LNCAP (cell line): ENCODE data around the gene MAP10.

Source experiments
- TF ChIP-seq, protein P1 (sequence below): fragments of 450-650 bp; IDR thresholded peaks from 2 replicates; pipeline ENCODE4 v1.5.1; 2017; ENCODE audit warnings: mild to moderate bottlenecking

MAP10 gene

GRCh38 chr1:232805269-232806185 lies at the start of gene MAP10:
MAP10 (plus strand) TSS chr1:232805416; CDS start chr1:232805450, 34 bp downstream.
- TF ChIP-seq, protein P1, sequence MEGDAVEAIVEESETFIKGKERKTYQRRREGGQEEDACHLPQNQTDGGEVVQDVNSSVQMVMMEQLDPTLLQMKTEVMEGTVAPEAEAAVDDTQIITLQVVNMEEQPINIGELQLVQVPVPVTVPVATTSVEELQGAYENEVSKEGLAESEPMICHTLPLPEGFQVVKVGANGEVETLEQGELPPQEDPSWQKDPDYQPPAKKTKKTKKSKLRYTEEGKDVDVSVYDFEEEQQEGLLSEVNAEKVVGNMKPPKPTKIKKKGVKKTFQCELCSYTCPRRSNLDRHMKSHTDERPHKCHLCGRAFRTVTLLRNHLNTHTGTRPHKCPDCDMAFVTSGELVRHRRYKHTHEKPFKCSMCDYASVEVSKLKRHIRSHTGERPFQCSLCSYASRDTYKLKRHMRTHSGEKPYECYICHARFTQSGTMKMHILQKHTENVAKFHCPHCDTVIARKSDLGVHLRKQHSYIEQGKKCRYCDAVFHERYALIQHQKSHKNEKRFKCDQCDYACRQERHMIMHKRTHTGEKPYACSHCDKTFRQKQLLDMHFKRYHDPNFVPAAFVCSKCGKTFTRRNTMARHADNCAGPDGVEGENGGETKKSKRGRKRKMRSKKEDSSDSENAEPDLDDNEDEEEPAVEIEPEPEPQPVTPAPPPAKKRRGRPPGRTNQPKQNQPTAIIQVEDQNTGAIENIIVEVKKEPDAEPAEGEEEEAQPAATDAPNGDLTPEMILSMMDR: no peak

- TF ChIP-seq, protein P1: no peak
Measured at GRCh38 chr1:232764458-232765251, 40.6 kb upstream of the MAP10 start.

DNA sequence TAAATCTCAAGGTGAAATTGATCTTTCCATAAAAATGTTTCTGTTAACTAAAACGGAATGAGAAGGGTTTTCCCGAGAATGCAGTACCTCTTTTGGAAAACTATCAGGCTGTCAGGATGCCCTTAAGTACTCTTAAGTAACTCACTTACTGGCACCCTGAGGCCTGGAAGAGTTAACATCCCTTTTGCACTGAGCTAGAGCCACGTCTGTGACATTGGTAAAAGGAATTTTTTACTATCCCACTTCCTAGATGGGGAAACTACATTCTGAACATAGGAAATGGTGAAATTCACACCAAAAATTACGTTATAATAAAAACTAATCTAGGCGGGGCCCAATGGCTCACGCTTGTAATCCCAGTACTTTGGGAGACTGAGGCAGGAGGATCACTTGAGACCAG lies 39.7 kb upstream of the MAP10 start:
- TF ChIP-seq, protein P1: no peak

GRCh38 chr1:232766241-232766890 lies 38.9 kb upstream of the MAP10 start:
- TF ChIP-seq, protein P1: no peak

DNA sequence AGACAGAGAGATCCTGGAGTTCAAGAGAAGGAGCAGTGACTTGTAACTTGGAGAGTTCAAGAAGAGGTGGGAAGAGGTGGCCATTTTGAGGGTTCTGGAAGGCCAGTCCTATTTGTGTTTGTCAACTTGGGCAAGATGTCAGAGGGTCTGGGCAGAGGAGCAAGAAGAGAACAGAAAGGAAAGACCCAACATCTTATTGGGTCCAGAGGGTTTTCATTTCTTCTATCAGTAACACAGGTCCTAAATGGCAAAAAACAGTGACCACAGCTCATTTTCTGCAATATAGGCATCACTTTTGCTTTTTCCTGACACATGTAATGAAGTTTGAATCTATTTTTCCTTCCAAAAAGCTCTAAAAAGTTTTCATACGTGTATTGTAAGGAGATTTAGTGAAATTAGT lies 38.3 kb upstream of the MAP10 start:
- TF ChIP-seq, protein P1: no peak

DNA sequence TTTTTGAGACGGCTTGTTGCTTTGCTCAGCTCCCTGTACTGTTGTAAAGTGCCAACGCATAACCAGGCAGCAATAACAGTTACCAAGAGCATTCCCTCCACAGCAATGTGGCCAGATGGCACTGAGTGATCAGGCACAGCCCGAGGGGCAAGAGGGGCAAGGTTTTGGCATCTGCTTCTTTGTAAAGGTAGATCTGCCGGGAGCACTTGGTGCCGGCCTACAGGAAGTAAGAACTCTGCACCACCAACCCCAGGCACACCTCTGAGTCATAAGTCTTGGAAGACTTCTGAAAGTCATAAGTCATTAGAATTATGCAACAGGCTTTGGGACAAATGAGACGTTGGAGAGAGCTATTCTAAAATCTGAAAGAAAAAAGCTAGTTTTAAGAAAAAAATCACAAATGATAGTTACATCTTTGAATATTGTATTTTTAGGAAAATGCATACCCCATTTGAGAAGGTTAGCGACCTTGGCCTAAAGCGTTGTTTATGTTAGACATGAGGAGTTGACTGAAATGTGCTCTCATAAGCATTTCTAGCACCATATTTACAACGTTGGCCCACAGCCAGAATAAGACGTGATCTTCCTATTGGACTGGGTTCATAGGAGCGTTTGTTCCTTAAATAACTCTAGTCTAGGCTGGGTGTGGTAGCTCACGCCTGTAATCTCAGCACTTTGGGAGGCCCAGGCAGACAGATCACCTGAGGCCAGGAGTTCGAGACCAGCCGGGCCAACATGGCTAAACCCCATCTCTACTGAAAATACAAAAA lies 37.7 kb upstream of the MAP10 start:
- TF ChIP-seq, protein P1: no peak

DNA sequence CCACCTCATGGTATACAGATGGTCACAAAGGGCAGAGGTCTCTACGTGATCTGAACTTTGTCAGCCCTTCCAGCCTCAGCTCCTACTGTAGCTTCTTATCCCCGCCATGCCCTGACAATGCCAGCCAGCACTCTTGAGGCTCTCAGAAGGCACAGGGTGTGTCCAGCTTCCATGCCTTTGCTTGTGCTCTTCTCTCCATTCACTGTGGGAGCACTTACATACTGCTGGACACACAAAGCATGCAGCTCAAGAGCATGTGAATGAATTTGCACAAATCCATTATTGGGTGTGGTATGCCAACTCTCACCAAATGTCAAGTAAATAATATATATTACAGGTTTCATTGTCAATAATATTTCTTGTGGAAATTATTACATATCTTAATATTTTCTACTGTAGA lies 36.4 kb upstream of the MAP10 start:
- TF ChIP-seq, protein P1: no peak
